GM12878 (cell line): ENCODE results near the gene SMTNL2. TPM values are rescaled to one million over a fixed set of nuclear protein-coding genes. Genes with fewer than 3 reads are reported as not detected.

Source experiments
- ATAC-seq: fragments of 200-7000 bp; cut with Tn5 transposase; 3 replicates; pipeline ENCODE4 v1.9.1; 2020; ENCODE audit warnings: mild to moderate bottlenecking, moderate library complexity
- BruUV-seq: library from RNA; stranded (reverse); fragments of 400-500 nt; replicated peaks from 2 replicates; lab custom pipeline; 2021; lab: Mats Ljungman, UMichigan
- CTCF ChIA-PET: fragments of 300-600 bp; sonication (Branson Sonifier 250); formaldehyde crosslinking; extraction: SDS; loops from one replicate; lab custom pipeline; 2021; ENCODE audit warnings: inconsistent platforms; lab: Yijun Ruan, JAX
- POLR2A ChIA-PET: fragments of 350-600 bp; formaldehyde crosslinking; extraction: SDS; loops from one replicate; lab custom pipeline; 2021; ENCODE audit warnings: inconsistent platforms; lab: Charles Lee
- RAD21 ChIA-PET: fragments of 300-600 bp; sonication (Branson Sonifier 250); formaldehyde crosslinking; loops from one replicate; lab custom pipeline; 2023; ENCODE audit warnings: antibody characterized with exemption; ENCODE audit not compliant: unreplicated experiment; lab: Charles Lee
- SMC1A ChIA-PET: fragments of 300-600 bp; sonication (Branson Sonifier 250); formaldehyde crosslinking; loops from one replicate; lab custom pipeline; 2023; ENCODE audit not compliant: unreplicated experiment, uncharacterized antibody; lab: Charles Lee
- DNase-seq: peaks from one replicate; pipeline ENCODE4 v3.0.0-alpha.2; 2011; ENCODE audit warnings: low read depth, low spot score
- FAIRE-seq: peaks from 3 replicates; lab custom pipeline; 2011; peaks lifted over from hg19 to GRCh38; lab: Jason Lieb, UNC
- H2AFZ ChIP-seq: 2 replicates; pipeline ENCODE4 v1.6.0; 2011; ENCODE audit warnings: low read depth, low read length, control low read depth; ENCODE audit not compliant: control insufficient read depth
- H3K27ac ChIP-seq: 2 replicates; pipeline ENCODE4 v1.5.1; 2011; ENCODE audit warnings: control low read depth; ENCODE audit not compliant: control insufficient read depth, insufficient read depth
- H3K27me3 ChIP-seq, 2 experiments: replicated peaks in 1 of 2; 2 replicates each; pipeline versions ENCODE4 v1.6.0 to v1.6.1; 2011; ENCODE audit warnings: low read length in 1 of 2; ENCODE audit not compliant: control insufficient read depth in 2 of 2, insufficient read depth in 2 of 2
- H3K36me3 ChIP-seq, 2 experiments: 2 replicates each; pipeline ENCODE4 v1.5.1; 2011; ENCODE audit warnings: low read length in 1 of 2; ENCODE audit not compliant: control insufficient read depth in 2 of 2, insufficient read depth in 2 of 2
- H3K4me1 ChIP-seq: 2 replicates; pipeline ENCODE4 v1.6.1; 2011; ENCODE audit warnings: mild to moderate bottlenecking, low read length, moderate library complexity, mixed read lengths; ENCODE audit not compliant: control insufficient read depth, insufficient read depth
- H3K4me2 ChIP-seq: 2 replicates; pipeline ENCODE4 v1.6.0; 2011; ENCODE audit warnings: control low read depth; ENCODE audit not compliant: control insufficient read depth, insufficient read depth
- H3K4me3 ChIP-seq: fragments of 200-600 bp; sonication (generic); 2 replicates; pipeline ENCODE4 v1.5.1; 2016
- H3K79me2 ChIP-seq: 2 replicates; pipeline ENCODE4 v1.6.0; 2011; ENCODE audit warnings: low read length; ENCODE audit not compliant: control insufficient read depth, insufficient read depth
- H3K9ac ChIP-seq: 2 replicates; pipeline ENCODE4 v1.8.0; 2011; ENCODE audit warnings: low read length, control low read depth, mixed read lengths; ENCODE audit not compliant: control insufficient read depth, insufficient read depth
- H3K9me3 ChIP-seq: replicated peaks from 3 replicates; pipeline ENCODE4 v1.5.1; 2011; ENCODE audit warnings: mild to moderate bottlenecking, low read length; ENCODE audit not compliant: control insufficient read depth, insufficient read depth
- H4K20me1 ChIP-seq: 2 replicates; pipeline ENCODE4 v1.6.0; 2011; ENCODE audit not compliant: control insufficient read depth, insufficient read depth
- BMI1 ChIP-seq: fragments of 450-650 bp; IDR thresholded peaks from 2 replicates; pipeline ENCODE4 v1.6.1; 2016; ENCODE audit warnings: mild to moderate bottlenecking, moderate library complexity, borderline replicate concordance
- EZH2 ChIP-seq: IDR thresholded peaks from 2 replicates; pipeline ENCODE4 v1.6.1; 2012; ENCODE audit warnings: low read depth, mild to moderate bottlenecking, control low read depth, inconsistent platforms, low read length, borderline replicate concordance; ENCODE audit not compliant: control insufficient read depth
- HDAC2 ChIP-seq: fragments of 200-600 bp; sonication (generic); IDR thresholded peaks from 2 replicates; pipeline ENCODE4 v1.6.1; 2017
- HDAC6 ChIP-seq: fragments of 200-600 bp; sonication (generic); IDR thresholded peaks from one replicate; pipeline ENCODE4 v1.8.0; 2017; ENCODE audit warnings: antibody characterized with exemption; ENCODE audit not compliant: unreplicated experiment
- MTA2 ChIP-seq: fragments of 450-650 bp; IDR thresholded peaks from 2 replicates; pipeline ENCODE4 v1.6.1; 2016; ENCODE audit warnings: low read depth, mild to moderate bottlenecking, moderate library complexity
- MYC ChIP-seq: IDR thresholded peaks from 2 replicates; pipeline ENCODE4 v1.6.1; 2011; ENCODE audit warnings: mild to moderate bottlenecking, low read length, moderate library complexity, inconsistent platforms; ENCODE audit not compliant: insufficient read depth, insufficient replicate concordance, insufficient read length, severe bottlenecking
- NFYA ChIP-seq: IDR thresholded peaks from 2 replicates; pipeline ENCODE4 v1.6.1; 2011; ENCODE audit warnings: low read depth, mild to moderate bottlenecking, low read length, improper control_type of control experiment, borderline replicate concordance
- POLR2A ChIP-seq: IDR thresholded peaks from 2 replicates; pipeline ENCODE4 v1.6.1; 2011; ENCODE audit warnings: low read depth, mild to moderate bottlenecking, low read length
- POU2F2 ChIP-seq: IDR thresholded peaks from 3 replicates; pipeline ENCODE4 v1.6.1; 2011; ENCODE audit warnings: low read depth, mild to moderate bottlenecking, low read length, borderline replicate concordance
- RAD21 ChIP-seq: IDR thresholded peaks from 2 replicates; pipeline ENCODE4 v1.6.1; 2011; ENCODE audit warnings: mild to moderate bottlenecking, low read depth, low read length, moderate library complexity; ENCODE audit not compliant: insufficient read depth
- RB1 ChIP-seq: fragments of 450-650 bp; formaldehyde crosslinking; IDR thresholded peaks from 2 replicates; pipeline ENCODE4 v1.6.1; 2017; ENCODE audit warnings: mild to moderate bottlenecking, borderline replicate concordance
- RELA ChIP-seq: fragments of 450-650 bp; IDR thresholded peaks from 2 replicates; pipeline ENCODE4 v1.8.0; 2014; ENCODE audit warnings: borderline replicate concordance; ENCODE audit not compliant: partially characterized antibody
- RUNX3 ChIP-seq: IDR thresholded peaks from 2 replicates; pipeline ENCODE4 v1.6.1; 2012; ENCODE audit warnings: low read length, inconsistent platforms
- TCF7 ChIP-seq: IDR thresholded peaks from 2 replicates; pipeline ENCODE4 v1.6.1; 2014; ENCODE audit warnings: antibody characterized with exemption, borderline replicate concordance
- ZNF207 ChIP-seq: fragments of 450-650 bp; IDR thresholded peaks from 2 replicates; pipeline ENCODE4 v1.6.1; 2014; ENCODE audit warnings: antibody characterized with exemption, mild to moderate bottlenecking, borderline replicate concordance
- WGBS: methylation state at CpG from one replicate; pipeline ENCODE4 v1.1.6; 2016; ENCODE audit warnings: low lambda C conversion rate; ENCODE audit not compliant: insufficient replicate concordance, insufficient coverage; ENCODE audit errors: missing lambda C conversion rate; 5-methylcytosine and 5-hydroxymethylcytosine counted together
- in situ Hi-C: fragments of 300-500 bp; cut with MboI; formaldehyde crosslinking; loops from 9 replicates; pipeline ENCODE4 v1.14.3; 2018; ENCODE audit warnings: mixed read lengths
- intact Hi-C: fragments of 100-400 bp; cut with micrococcal nuclease; formaldehyde crosslinking; loops from one replicate; pipeline ENCODE4 v1.14.2; 2022; ENCODE audit not compliant: unreplicated experiment
- polyA plus RNA-seq, 11 experiments: library from polyadenylated mRNA; depleted of rRNA in 4 of 11; unstranded in 6 of 11; stranded (reverse) in 5 of 11; fragments of >200 nt; fragmentation: Nextera tagmentation in 4 of 11; fragmentation: Illumina TruSeq in 1 of 11; extraction: Ambion mirVana in 4 of 11; extraction: Trizol in 1 of 11; gene quantifications; 1 replicate in 1 of 11; 2 replicates in 10 of 11; pipeline versions ENCODE4 v1.2.1 to v1.2.3, GENCODE V29; 2011 to 2016; ENCODE audit warnings: inconsistent platforms in 2 of 11, missing spikeins in 2 of 11, low read depth in 1 of 11
- total RNA-seq, 4 experiments: library from RNA; depleted of rRNA in 3 of 4; stranded (reverse); fragments of >200 nt in 3 of 4; fragmentation: Illumina TruSeq in 1 of 4; extraction: Trizol in 1 of 4; gene quantifications; 2 replicates each; pipeline versions ENCODE4 v1.2.1 to v1.2.3, GENCODE V29; 2013 to 2021
- TF ChIP-seq, protein P1 (sequence below): fragments of 450-650 bp; IDR thresholded peaks from 2 replicates; pipeline ENCODE4 v1.6.1; 2016; ENCODE audit warnings: mild to moderate bottlenecking
- TF ChIP-seq, protein P2 (sequence below), 3 experiments: IDR thresholded peaks in 2 of 3; conservative IDR thresholded peaks in 1 of 3; 2 replicates each; pipeline ENCODE4 v1.5.1; 2011; ENCODE audit warnings: low read depth in 3 of 3, low read length in 3 of 3, mild to moderate bottlenecking in 3 of 3, control low read depth in 2 of 3, moderate library complexity in 2 of 3, inconsistent platforms in 1 of 3, mixed read lengths in 1 of 3; ENCODE audit not compliant: control insufficient read depth in 2 of 3, insufficient read depth in 1 of 3; ENCODE audit errors: extremely low read depth in 1 of 3
- TF ChIP-seq, protein P3 (sequence below): fragments of 450-650 bp; IDR thresholded peaks from 2 replicates; pipeline ENCODE4 v1.6.1; 2018; ENCODE audit warnings: borderline replicate concordance, mild to moderate bottlenecking; ENCODE audit not compliant: partially characterized antibody

The SMTNL2 gene
- total and polyA plus RNA-seq, 10 of the 15 experiments (the other 5 are each of a cell fraction or from before 2014, with no cell fraction given): not detected

DNA sequence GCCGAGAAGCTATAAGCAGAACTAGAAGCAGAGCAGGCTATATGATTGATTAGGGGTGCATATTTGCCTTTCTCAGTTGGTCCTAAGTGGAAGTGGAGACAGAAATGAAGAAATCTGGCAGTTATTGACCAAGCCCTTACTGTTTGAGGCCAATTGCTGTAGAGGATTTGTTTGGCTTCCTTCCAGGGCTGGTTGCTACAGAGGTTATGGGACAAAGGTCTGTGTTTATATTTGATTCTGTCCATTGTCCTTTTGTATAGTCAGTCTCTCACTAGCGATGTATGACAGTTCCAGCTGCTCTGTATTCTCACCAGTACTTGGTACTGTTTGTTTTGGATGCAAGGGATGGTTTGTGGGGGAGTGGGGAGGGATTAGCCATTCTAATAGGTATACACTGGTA lies 64.4 kb downstream of the SMTNL2 start:
- POLR2A ChIA-PET: interaction anchor here (0.6 to 0.7 kb wide), 4 partner anchors 55 to 519 kb away, joined by 4 to 5 read pairs (median 4); no protein-coding TSS in a partner anchor
- no peak for TF ChIP-seq RB1
- TF ChIP-seq ZNF207: no peak
- TF ChIP-seq HDAC2: no peak
- TF ChIP-seq, protein P1, sequence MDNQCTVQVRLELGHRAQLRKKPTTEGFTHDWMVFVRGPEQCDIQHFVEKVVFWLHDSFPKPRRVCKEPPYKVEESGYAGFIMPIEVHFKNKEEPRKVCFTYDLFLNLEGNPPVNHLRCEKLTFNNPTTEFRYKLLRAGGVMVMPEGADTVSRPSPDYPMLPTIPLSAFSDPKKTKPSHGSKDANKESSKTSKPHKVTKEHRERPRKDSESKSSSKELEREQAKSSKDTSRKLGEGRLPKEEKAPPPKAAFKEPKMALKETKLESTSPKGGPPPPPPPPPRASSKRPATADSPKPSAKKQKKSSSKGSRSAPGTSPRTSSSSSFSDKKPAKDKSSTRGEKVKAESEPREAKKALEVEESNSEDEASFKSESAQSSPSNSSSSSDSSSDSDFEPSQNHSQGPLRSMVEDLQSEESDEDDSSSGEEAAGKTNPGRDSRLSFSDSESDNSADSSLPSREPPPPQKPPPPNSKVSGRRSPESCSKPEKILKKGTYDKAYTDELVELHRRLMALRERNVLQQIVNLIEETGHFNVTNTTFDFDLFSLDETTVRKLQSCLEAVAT: no peak
- no peak for TF ChIP-seq POLR2A
- no peak for TF ChIP-seq TCF7
- no peak for TF ChIP-seq BMI1
- TF ChIP-seq RELA: no peak
- TF ChIP-seq, protein P2, sequence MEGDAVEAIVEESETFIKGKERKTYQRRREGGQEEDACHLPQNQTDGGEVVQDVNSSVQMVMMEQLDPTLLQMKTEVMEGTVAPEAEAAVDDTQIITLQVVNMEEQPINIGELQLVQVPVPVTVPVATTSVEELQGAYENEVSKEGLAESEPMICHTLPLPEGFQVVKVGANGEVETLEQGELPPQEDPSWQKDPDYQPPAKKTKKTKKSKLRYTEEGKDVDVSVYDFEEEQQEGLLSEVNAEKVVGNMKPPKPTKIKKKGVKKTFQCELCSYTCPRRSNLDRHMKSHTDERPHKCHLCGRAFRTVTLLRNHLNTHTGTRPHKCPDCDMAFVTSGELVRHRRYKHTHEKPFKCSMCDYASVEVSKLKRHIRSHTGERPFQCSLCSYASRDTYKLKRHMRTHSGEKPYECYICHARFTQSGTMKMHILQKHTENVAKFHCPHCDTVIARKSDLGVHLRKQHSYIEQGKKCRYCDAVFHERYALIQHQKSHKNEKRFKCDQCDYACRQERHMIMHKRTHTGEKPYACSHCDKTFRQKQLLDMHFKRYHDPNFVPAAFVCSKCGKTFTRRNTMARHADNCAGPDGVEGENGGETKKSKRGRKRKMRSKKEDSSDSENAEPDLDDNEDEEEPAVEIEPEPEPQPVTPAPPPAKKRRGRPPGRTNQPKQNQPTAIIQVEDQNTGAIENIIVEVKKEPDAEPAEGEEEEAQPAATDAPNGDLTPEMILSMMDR (IDR thresholded peaks at IDR 0.05 in 2 of 3, conservative IDR thresholded peaks at IDR 0.05 in 1 of 3; ENCODE audit: control insufficient read depth in 2 of 3, extremely low read depth in 1 of 3, insufficient read depth in 1 of 3, low read depth in 3 of 3, low read length in 3 of 3): no peak
- TF ChIP-seq HDAC6: no peak
- no peak for TF ChIP-seq NFYA
- no peak for TF ChIP-seq MYC
- no peak for TF ChIP-seq RUNX3
- no peak for TF ChIP-seq POU2F2
- TF ChIP-seq EZH2: no peak
- no peak for TF ChIP-seq RAD21
- TF ChIP-seq, protein P3, sequence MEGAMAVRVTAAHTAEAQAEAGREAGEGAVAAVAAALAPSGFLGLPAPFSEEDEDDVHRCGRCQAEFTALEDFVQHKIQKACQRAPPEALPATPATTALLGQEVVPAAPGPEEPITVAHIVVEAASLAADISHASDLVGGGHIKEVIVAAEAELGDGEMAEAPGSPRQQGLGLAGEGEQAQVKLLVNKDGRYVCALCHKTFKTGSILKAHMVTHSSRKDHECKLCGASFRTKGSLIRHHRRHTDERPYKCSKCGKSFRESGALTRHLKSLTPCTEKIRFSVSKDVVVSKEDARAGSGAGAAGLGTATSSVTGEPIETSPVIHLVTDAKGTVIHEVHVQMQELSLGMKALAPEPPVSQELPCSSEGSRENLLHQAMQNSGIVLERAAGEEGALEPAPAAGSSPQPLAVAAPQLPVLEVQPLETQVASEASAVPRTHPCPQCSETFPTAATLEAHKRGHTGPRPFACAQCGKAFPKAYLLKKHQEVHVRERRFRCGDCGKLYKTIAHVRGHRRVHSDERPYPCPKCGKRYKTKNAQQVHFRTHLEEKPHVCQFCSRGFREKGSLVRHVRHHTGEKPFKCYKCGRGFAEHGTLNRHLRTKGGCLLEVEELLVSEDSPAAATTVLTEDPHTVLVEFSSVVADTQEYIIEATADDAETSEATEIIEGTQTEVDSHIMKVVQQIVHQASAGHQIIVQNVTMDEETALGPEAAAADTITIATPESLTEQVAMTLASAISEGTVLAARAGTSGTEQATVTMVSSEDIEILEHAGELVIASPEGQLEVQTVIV: no peak
- no peak for TF ChIP-seq MTA2
- TF ChIP-seq, all 136 proteins: peak for 0
- ChIA-PET RAD21 (interaction anchor here (1.7 kb wide), 1 partner anchor 13 kb away, joined by 4 read pairs; no protein-coding TSS in a partner anchor), CTCF (interaction anchor here (0.5 to 0.7 kb wide), 2 partner anchors 15 to 68 kb away, joined by 3 to 4 read pairs; no protein-coding TSS in a partner anchor), SMC1A (interaction anchor here (1.4 kb wide), 1 partner anchor 15 kb away, joined by 4 read pairs; no protein-coding TSS in a partner anchor)
- H3K4me2 ChIP-seq: no peak overlapping the region
- H3K79me2 ChIP-seq: no peaks in the 10 kb centered on the region
- no peak overlapping the region for H3K9ac ChIP-seq
- FAIRE-seq (no peak), ATAC-seq (no peak), DNase-seq (no peak)
- H3K27me3 ChIP-seq: peaks cover 0 to 2% of the 10 kb centered on the region in 2 experiments; a peak in 1 of 4 replicates
- H4K20me1 ChIP-seq: no peaks in the 10 kb centered on the region
- H3K36me3 ChIP-seq: no peaks in the 10 kb centered on the region
- 83% methylated on average over 2 of the region's 2 CpGs for WGBS
- H3K4me3 ChIP-seq: no peak overlapping the region
- H3K27ac ChIP-seq: no peak overlapping the region
- no peak overlapping the region for H2AFZ ChIP-seq
- in situ Hi-C loops: no loop called here
- H3K4me1 ChIP-seq: no peaks in the 10 kb centered on the region; the same call in 1 of the 2 replicates
- no TSS peak for BruUV-seq
- intact Hi-C loops: no loop called here
- no peaks in the 10 kb centered on the region for H3K9me3 ChIP-seq
